ENCODE measurements around the gene SLC4A5.

- no peak for TF ChIP-seq CTCF (IDR thresholded peaks at IDR 0.05; ENCODE audit: control extremely low read depth in 1 of 3, insufficient read depth in 1 of 3, low read depth in 1 of 3, low read length in 3 of 3)
- no peak for TF ChIP-seq SRF (IDR thresholded peaks at IDR 0.05; ENCODE audit: low read depth, low read length)
- TF ChIP-seq EZH2 (IDR thresholded peaks at IDR 0.05; ENCODE audit: low read depth, low read length, severe bottlenecking), result no peak
- no peak for TF ChIP-seq YY1 (IDR thresholded peaks at IDR 0.05; ENCODE audit: low read depth, low read length)
- no peak for TF ChIP-seq TAF1 (IDR thresholded peaks at IDR 0.05; ENCODE audit: low read depth, low read length)
- no peak for TF ChIP-seq CBX5 (IDR thresholded peaks at IDR 0.05; ENCODE audit: low read depth, low read length)
- TF ChIP-seq POLR2AphosphoS5 (IDR thresholded peaks at IDR 0.05; ENCODE audit: low read depth, low read length), result no peak
- TF ChIP-seq POLR2A (IDR thresholded peaks at IDR 0.05; ENCODE audit: control extremely low read depth in 1 of 2, low read depth in 2 of 2, low read length in 2 of 2), result no peak
Measured at GRCh38 chr2:74327627-74328026, 15.6 kb downstream of the SLC4A5 start.

Measured in H1 (cell line).